HG03460 (cell line): ENCODE measurements around the gene HAUS3.

Source experiments
- ATAC-seq: cut with Tn5 transposase; IDR thresholded peaks from one replicate; pipeline ENCODE4 v1.9.1; 2021; ENCODE audit not compliant: unreplicated experiment

The HAUS3 gene

GRCh38 chr4:2252530-2253091 is 10.7 kb upstream of the HAUS3 start:
- ATAC-seq: no peak

GRCh38 chr4:2251795-2252529 is 10.0 kb upstream of the HAUS3 start:
- ATAC-seq: no peak

- ATAC-seq: no peak
These were observed 9.3 kb upstream of the HAUS3 start for GRCh38 chr4:2251073-2251794.

GRCh38 chr4:2250357-2251072 is 8.6 kb upstream of the HAUS3 start:
- no peak for ATAC-seq

- ATAC-seq: no peak
These were observed 7.8 kb upstream of the HAUS3 start for GRCh38 chr4:2249526-2250356.

GRCh38 chr4:2248821-2249261 is 6.9 kb upstream of the HAUS3 start:
- no peak for ATAC-seq

GRCh38 chr4:2248044-2248780 is 6.3 kb upstream of the HAUS3 start:
- ATAC-seq: no peak

GRCh38 chr4:2247128-2248043 is 5.5 kb upstream of the HAUS3 start:
- no peak for ATAC-seq

- no peak for ATAC-seq
These were observed 4.6 kb upstream of the HAUS3 start for GRCh38 chr4:2246384-2247127.

GRCh38 chr4:2245787-2246275 is 3.9 kb upstream of the HAUS3 start:
- ATAC-seq: no peak

- ATAC-seq: no peak
These were observed 3.3 kb upstream of the HAUS3 start for GRCh38 chr4:2245057-2245786.

GRCh38 chr4:2243681-2244380 is 1.9 kb upstream of the HAUS3 start:
- ATAC-seq: no peak

GRCh38 chr4:2241003-2241402 is 918 bp downstream of the HAUS3 start:
- ATAC-seq: no peak

GRCh38 chr4:2236944-2237666 is 4.8 kb downstream of the HAUS3 start:
- ATAC-seq: no peak

- no peak for ATAC-seq
These were observed 10.8 kb downstream of the HAUS3 start for GRCh38 chr4:2231082-2231481.

- ATAC-seq: no peak
These were observed 15.7 kb downstream of the HAUS3 start for GRCh38 chr4:2226261-2226660.
